ENCODE measurements around the gene ETV6. TPM values are rescaled to one million over a fixed set of nuclear protein-coding genes. Genes with fewer than 3 reads are reported as not detected.
A peak's percentile ranks its signal among the peaks of the same experiment; 100 is the strongest.
"Not testable (repeated sequence)": the region's sequence is repeated elsewhere in the genome, so short reads cannot be mapped to it uniquely, and the experiment has no call there.

The ETV6 gene
- polyA plus RNA-seq, 2 of the 4 experiments (the other 2 are of a cell fraction): 4.0 to 7.0 TPM

GRCh38 chr12:11906286-11906935 is 256.9 kb downstream of the ETV6 start:
- DNase-seq (ENCODE audit: low read depth in 1 of 2, low spot score in 1 of 2): no peak
- 47% methylated on average over 5 of the region's 5 CpGs for WGBS (ENCODE audit: missing lambda C conversion rate)
- peaks cover 19% of the 10 kb centered on the region for H3K9me3 ChIP-seq
- ChIA-PET CTCF (no interaction called here), POLR2A (no interaction called here)
- H3K4me1 ChIP-seq: no peaks in the 10 kb centered on the region
- H3K4me3 ChIP-seq: no peak overlapping the region
- no peak for TF ChIP-seq HOXB5 (CRISPR knock-in tag; IDR thresholded peaks at IDR 0.05)
- H3K27ac ChIP-seq: no peak overlapping the region
- no peak overlapping the region for H3K4me2 ChIP-seq
- no peak for ATAC-seq
- FAIRE-seq: no peak

GRCh38 chr12:11907625-11908024 is 258.2 kb downstream of the ETV6 start:
- ATAC-seq: no peak

GRCh38 chr12:11909406-11909805 is 259.9 kb downstream of the ETV6 start:
- 6% methylated on average over 9 of the region's 9 CpGs for WGBS (ENCODE audit: missing lambda C conversion rate)
- peaks cover 19% of the 10 kb centered on the region for H3K9me3 ChIP-seq
- H3K27ac ChIP-seq; DNase-seq (ENCODE audit: low read depth in 1 of 2, low spot score in 1 of 2); H3K4me1 ChIP-seq; FAIRE-seq; ATAC-seq; POLR2A ChIA-PET: not testable (repeated sequence)
- H3K4me2 ChIP-seq: peak overlapping the region; percentile 57
- H3K4me3 ChIP-seq: peak overlapping the region; percentile 33
- CTCF ChIA-PET: interaction anchor here (1.2 to 1.5 kb wide), 2 partner anchors 13 kb away, joined by 4 to 5 read pairs; no protein-coding TSS in a partner anchor

More at GRCh38 chr12:11907625-11908024, 258.2 kb downstream of the ETV6 start:
- ChIA-PET CTCF (interaction anchor here (0.8 kb wide), 1 partner anchor 15 kb away, joined by 3 read pairs; no protein-coding TSS in a partner anchor), POLR2A (no interaction called here)
- H3K4me3 ChIP-seq: no peak overlapping the region
- H3K27ac ChIP-seq: no peak overlapping the region
- DNase-seq (ENCODE audit: low read depth in 1 of 2, low spot score in 1 of 2) (no peak), FAIRE-seq (no peak)
- H3K4me1 ChIP-seq: no peaks in the 10 kb centered on the region
- no peak overlapping the region for H3K4me2 ChIP-seq
- peaks cover 19% of the 10 kb centered on the region for H3K9me3 ChIP-seq
- no peak for TF ChIP-seq NR3C1 (IDR thresholded peaks at IDR 0.05)
- no peak for TF ChIP-seq PHF8 (IDR thresholded peaks at IDR 0.05; ENCODE audit: borderline replicate concordance, low read depth)

- no peak for ATAC-seq
- no peak overlapping the region for H3K27ac ChIP-seq
- H3K4me3 ChIP-seq: no peak overlapping the region
- TF ChIP-seq TP53 (CRISPR knock-in tag; IDR thresholded peaks at IDR 0.05): no peak
- TF ChIP-seq JUNB (IDR thresholded peaks at IDR 0.05): no peak
- peak; percentile 73 for TF ChIP-seq MAFK (IDR thresholded peaks at IDR 0.05; ENCODE audit: partially characterized antibody)
- TF ChIP-seq CBX2 (IDR thresholded peaks at IDR 0.05; ENCODE audit: borderline replicate concordance, low read depth): no peak
- no peak for FAIRE-seq
- no peaks in the 10 kb centered on the region for H3K4me1 ChIP-seq
- 10% methylated on average over 1 of the region's 1 CpG for WGBS (ENCODE audit: missing lambda C conversion rate)
- no peaks in the 10 kb centered on the region for H3K9me3 ChIP-seq
- CTCF ChIA-PET: no interaction called here
- H3K4me2 ChIP-seq: no peak overlapping the region
- POLR2A ChIA-PET: no interaction called here
- no peak for DNase-seq (ENCODE audit: low read depth in 1 of 2, low spot score in 1 of 2)
These were observed 266.6 kb downstream of the ETV6 start for GRCh38 chr12:11916113-11916512.

- ATAC-seq (no peak), DNase-seq (ENCODE audit: low read depth in 1 of 2, low spot score in 1 of 2) (no peak), FAIRE-seq (no peak)
- no peak overlapping the region for H3K27ac ChIP-seq
- no peak overlapping the region for H3K4me3 ChIP-seq
- CTCF ChIA-PET: interaction anchor here (1.2 kb wide), 1 partner anchor 283 kb away, joined by 3 read pairs; no protein-coding TSS in a partner anchor
- WGBS (ENCODE audit: missing lambda C conversion rate): 38% methylated on average over 1 of the region's 1 CpG
- TF ChIP-seq NPAS2 (CRISPR knock-in tag; IDR thresholded peaks at IDR 0.05; ENCODE audit: borderline replicate concordance) (no peak), CBX8 (IDR thresholded peaks at IDR 0.05) (no peak), GATA3 (IDR thresholded peaks at IDR 0.05; ENCODE audit: borderline replicate concordance) (no peak), CHD2 (IDR thresholded peaks at IDR 0.05; ENCODE audit: low read length, partially characterized antibody) (no peak), RCOR1 (IDR thresholded peaks at IDR 0.05; ENCODE audit: low read depth, low read length) (no peak), HES2 (IDR thresholded peaks at IDR 0.05) (no peak), NR3C1 (IDR thresholded peaks at IDR 0.05) (no peak)
- POLR2A ChIA-PET: no interaction called here
- no peaks in the 10 kb centered on the region for H3K9me3 ChIP-seq
- H3K4me1 ChIP-seq: no peaks in the 10 kb centered on the region
- H3K4me2 ChIP-seq: no peak overlapping the region
These were observed 267.3 kb downstream of the ETV6 start for GRCh38 chr12:11916771-11917170.

- TF ChIP-seq ZNF302 (CRISPR knock-in tag; IDR thresholded peaks at IDR 0.05): no peak
- no peak for TF ChIP-seq POLR2AphosphoS2 (conservative IDR thresholded peaks at IDR 0.05; ENCODE audit: low read length)
- no peak for TF ChIP-seq BCL3 (IDR thresholded peaks at IDR 0.05)
- 14% methylated on average over 4 of the region's 4 CpGs for WGBS (ENCODE audit: missing lambda C conversion rate)
- no peak for FAIRE-seq
- ATAC-seq: no peak
- CTCF ChIA-PET: interaction anchor here (1.2 kb wide), 1 partner anchor 283 kb away, joined by 3 read pairs; no protein-coding TSS in a partner anchor
- POLR2A ChIA-PET: no interaction called here
- DNase-seq (ENCODE audit: low read depth in 1 of 2, low spot score in 1 of 2): no peak
- Histone ChIP-seq H3K4me3 (no peak overlapping the region), H3K27ac (no peak overlapping the region), H3K9me3 (no peaks in the 10 kb centered on the region), H3K4me2 (no peak overlapping the region), H3K4me1 (no peaks in the 10 kb centered on the region)
These were observed 268.0 kb downstream of the ETV6 start for GRCh38 chr12:11917501-11917900.

Measured in A549 (cell line).